Subcutaneous adipose tissue (tissue), 4 donors: ENCODE results near the gene C1QTNF2. TPM values are rescaled to one million over a fixed set of nuclear protein-coding genes. Genes with fewer than 3 reads are reported as not detected.

Experiments used
- CTCF ChIP-seq: fragments of 450-650 bp; IDR thresholded peaks from one replicate; pipeline ENCODE4 v1.5.1; 2016; ENCODE audit warnings: low read depth, mild to moderate bottlenecking, control low read depth, antibody characterized with exemption, moderate library complexity
- total RNA-seq, 4 donors: library from RNA; depleted of rRNA; stranded (reverse); fragments of >200 nt; gene quantifications; one replicate each; pipeline ENCODE4 v1.1.0, GENCODE V29; 2016

C1QTNF2 gene
- total RNA-seq, 4 donors from 2014 or later = 0.57 to 1.5 (median 0.91) TPM

GRCh38 chr5:160342413-160342941, 27.9 kb downstream of the C1QTNF2 start:
- no peak for TF ChIP-seq CTCF

DNA sequence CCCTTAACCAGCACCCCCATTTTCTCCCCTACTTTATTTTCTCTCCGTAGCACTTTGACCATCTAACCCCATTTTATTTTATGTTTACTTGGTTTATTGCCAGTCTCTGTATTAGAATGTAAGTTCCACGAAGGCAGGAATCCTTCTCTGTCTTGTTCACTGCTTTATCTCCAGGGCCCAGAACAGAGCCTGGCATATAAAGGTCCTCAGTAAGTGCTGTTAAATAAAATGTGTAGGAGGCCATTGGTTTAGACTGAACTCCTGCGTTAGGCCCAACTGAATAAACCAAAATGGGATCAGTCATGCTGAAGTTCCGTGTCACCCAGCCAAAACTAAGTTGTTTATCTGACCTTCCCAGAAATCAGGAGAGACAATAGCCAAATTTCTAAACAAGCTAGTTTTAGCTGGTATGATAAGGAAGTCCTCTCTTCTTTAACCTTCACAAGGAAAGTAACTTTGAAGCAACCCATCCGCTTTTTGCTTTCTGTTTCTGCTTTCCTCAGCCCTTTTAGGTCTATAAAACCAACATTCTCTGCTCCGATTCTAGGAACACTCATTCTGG, 29.0 kb downstream of the C1QTNF2 start:
- no peak for TF ChIP-seq CTCF

- no peak for TF ChIP-seq CTCF
Observed at GRCh38 chr5:160339406-160340130, 30.9 kb downstream of the C1QTNF2 start.

GRCh38 chr5:160333721-160334120, 36.7 kb downstream of the C1QTNF2 start:
- no peak for TF ChIP-seq CTCF

DNA sequence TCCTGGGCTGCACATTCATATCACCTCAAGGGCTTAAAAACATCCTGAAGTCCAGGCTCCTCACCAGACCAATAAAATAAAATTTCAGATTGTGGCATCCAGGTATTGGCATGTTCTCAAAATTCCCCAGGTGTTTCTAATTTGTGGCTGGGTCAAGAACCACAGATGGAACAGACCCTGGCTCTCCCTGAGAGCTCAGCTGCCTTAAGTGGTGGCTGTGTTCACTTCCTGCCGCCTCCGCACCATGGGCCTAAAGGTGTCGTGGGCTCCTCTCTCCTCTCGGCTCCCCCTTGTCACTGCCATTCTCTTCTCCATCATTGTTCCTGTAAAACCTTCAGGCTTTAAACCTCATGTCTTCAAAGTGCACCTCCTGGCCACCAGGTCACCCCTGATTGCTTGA, 40.2 kb downstream of the C1QTNF2 start:
- no peak for TF ChIP-seq CTCF

GRCh38 chr5:160327818-160328217, 42.6 kb downstream of the C1QTNF2 start:
- no peak for TF ChIP-seq CTCF

GRCh38 chr5:160326981-160327380, 43.4 kb downstream of the C1QTNF2 start:
- no peak for TF ChIP-seq CTCF
